ENCODE data around the gene OR14I1. TPM values are rescaled to one million over a fixed set of nuclear protein-coding genes. Genes with fewer than 3 reads are reported as not detected.

Gene OR14I1
- total RNA-seq, 1 donor from 2014 or later, result not detected

DNA sequence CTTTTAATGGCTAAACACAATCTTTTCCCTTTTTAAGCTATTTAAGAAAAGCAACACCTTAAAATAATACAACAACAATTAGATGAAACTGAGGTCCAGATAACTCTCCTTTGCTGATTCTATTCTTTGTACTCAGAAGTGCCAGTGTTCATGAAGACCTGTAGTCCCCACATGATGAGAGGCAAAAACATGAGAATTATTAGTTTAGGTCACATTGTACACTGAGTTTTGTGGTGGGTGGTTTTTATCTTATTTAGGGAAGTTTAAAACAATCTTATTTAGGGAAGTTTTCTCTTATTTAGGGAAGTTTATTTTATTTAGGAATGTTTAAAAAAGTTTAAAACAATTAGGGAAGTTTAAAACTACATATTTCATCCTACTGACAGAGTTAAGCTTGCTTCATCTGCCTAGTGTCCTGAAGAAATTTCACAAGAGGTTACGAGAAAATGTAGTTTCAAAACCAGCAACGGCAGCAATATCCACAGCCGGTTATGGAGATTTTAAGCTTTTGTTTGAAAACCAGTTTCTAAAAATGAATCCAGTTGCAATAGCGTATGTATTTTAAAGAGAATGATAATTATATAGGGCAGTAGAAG is 7.8 kb upstream of the OR14I1 start:
- Histone ChIP-seq H3K4me3 (no peak overlapping the region), H3K9me3 (ENCODE audit: low read depth) (peaks cover 10% of the 10 kb centered on the region), H3K27me3 (no peaks in the 10 kb centered on the region), H4K20me1 (ENCODE audit: low read depth) (no peaks in the 10 kb centered on the region), H3F3A (ENCODE audit: low read depth) (no peaks in the 10 kb centered on the region), H3K9ac (no peak overlapping the region), H3K36me3 (no peaks in the 10 kb centered on the region), H3K79me2 (ENCODE audit: low read depth) (no peaks in the 10 kb centered on the region), H3K4me2 (no peak overlapping the region), H2AFZ (replicated peaks) (no peak overlapping the region), H3K27ac (no peak overlapping the region), H3K4me1 (no peaks in the 10 kb centered on the region)
- no peak overlapping the region for H3K4me3 Mint-ChIP-seq
- peaks cover 45% of the 10 kb centered on the region for H3K9me3 Mint-ChIP-seq
- no peak for TF ChIP-seq EZH2 (IDR thresholded peaks at IDR 0.05)
- TF ChIP-seq, protein P1, sequence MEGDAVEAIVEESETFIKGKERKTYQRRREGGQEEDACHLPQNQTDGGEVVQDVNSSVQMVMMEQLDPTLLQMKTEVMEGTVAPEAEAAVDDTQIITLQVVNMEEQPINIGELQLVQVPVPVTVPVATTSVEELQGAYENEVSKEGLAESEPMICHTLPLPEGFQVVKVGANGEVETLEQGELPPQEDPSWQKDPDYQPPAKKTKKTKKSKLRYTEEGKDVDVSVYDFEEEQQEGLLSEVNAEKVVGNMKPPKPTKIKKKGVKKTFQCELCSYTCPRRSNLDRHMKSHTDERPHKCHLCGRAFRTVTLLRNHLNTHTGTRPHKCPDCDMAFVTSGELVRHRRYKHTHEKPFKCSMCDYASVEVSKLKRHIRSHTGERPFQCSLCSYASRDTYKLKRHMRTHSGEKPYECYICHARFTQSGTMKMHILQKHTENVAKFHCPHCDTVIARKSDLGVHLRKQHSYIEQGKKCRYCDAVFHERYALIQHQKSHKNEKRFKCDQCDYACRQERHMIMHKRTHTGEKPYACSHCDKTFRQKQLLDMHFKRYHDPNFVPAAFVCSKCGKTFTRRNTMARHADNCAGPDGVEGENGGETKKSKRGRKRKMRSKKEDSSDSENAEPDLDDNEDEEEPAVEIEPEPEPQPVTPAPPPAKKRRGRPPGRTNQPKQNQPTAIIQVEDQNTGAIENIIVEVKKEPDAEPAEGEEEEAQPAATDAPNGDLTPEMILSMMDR (IDR thresholded peaks at IDR 0.05), result no peak
- TF ChIP-seq EZH2phosphoT487 (IDR thresholded peaks at IDR 0.05), result no peak
- peaks cover 5% of the 10 kb centered on the region for H3K27me3 Mint-ChIP-seq (ENCODE audit: insufficient read depth, low read depth)
- no peaks in the 10 kb centered on the region for H3K36me3 Mint-ChIP-seq
- H3K4me1 Mint-ChIP-seq, result no peaks in the 10 kb centered on the region
- H3K27ac Mint-ChIP-seq, result no peak overlapping the region
- no peak for DNase-seq (ENCODE audit: low spot score)

DNA sequence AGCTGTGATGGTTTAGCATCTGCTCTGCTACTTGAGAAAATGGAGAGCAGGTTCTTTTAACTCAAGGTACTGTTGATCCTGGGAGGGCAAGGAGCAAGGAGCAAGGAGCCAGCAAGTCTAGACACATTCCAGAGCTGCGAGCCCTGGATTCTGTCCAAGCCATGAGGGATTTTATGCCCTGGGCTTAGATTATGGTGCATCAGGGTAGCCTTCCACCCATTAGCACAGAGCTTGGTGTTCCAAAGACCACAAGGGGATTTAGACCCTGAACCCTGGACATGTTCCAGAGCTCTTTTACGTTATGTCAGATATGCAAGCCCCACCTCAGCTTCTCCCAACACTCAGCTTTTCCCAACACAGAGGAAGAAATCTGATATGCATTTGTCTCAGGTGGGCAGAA is 2.0 kb upstream of the OR14I1 start:
- Histone ChIP-seq H3K27ac (no peak overlapping the region), H3K36me3 (no peaks in the 10 kb centered on the region), H3K9me3 (ENCODE audit: low read depth) (peaks cover 23% of the 10 kb centered on the region), H4K20me1 (ENCODE audit: low read depth) (no peaks in the 10 kb centered on the region), H3K27me3 (no peaks in the 10 kb centered on the region), H3K4me3 (no peak overlapping the region), H3F3A (ENCODE audit: low read depth) (no peaks in the 10 kb centered on the region), H3K4me1 (no peaks in the 10 kb centered on the region), H3K9ac (no peak overlapping the region), H2AFZ (replicated peaks) (no peak overlapping the region), H3K4me2 (no peak overlapping the region), H3K79me2 (ENCODE audit: low read depth) (no peaks in the 10 kb centered on the region)
- Mint-ChIP-seq H3K27me3 (ENCODE audit: insufficient read depth, low read depth) (peaks cover 3% of the 10 kb centered on the region), H3K36me3 (no peaks in the 10 kb centered on the region), H3K4me1 (no peaks in the 10 kb centered on the region), H3K27ac (no peak overlapping the region), H3K9me3 (peaks cover 29% of the 10 kb centered on the region), H3K4me3 (no peak overlapping the region)
- TF ChIP-seq, protein P1 (IDR thresholded peaks at IDR 0.05), result no peak
- TF ChIP-seq EZH2 (IDR thresholded peaks at IDR 0.05) (no peak), EZH2phosphoT487 (IDR thresholded peaks at IDR 0.05) (no peak)
- DNase-seq (ENCODE audit: low spot score), result no peak

DNA sequence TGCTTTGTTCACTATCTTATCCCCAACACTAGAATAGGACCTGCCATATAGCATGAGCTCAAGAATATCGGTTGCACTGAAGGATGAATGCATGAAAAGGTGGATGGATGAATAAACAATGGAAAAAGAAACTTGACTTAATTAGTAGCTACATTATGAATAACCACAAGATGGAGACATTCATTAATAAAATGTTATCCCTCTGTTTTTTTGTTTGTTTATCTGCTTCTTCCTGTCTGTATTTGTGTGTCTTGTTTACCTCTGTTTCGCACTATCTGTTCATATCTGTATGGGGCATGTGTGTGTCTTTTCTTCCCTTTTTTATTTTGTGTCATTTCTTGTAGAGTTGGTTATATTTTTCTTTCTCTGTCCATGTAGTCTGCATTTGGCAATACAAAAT is 1.1 kb upstream of the OR14I1 start:
- Histone ChIP-seq H3K4me2 (no peak overlapping the region), H3K79me2 (ENCODE audit: low read depth) (no peaks in the 10 kb centered on the region), H2AFZ (replicated peaks) (no peak overlapping the region), H4K20me1 (ENCODE audit: low read depth) (no peaks in the 10 kb centered on the region), H3K4me3 (no peak overlapping the region), H3K9me3 (ENCODE audit: low read depth) (peaks cover 28% of the 10 kb centered on the region), H3K4me1 (no peaks in the 10 kb centered on the region), H3K27ac (no peak overlapping the region), H3K9ac (no peak overlapping the region), H3K27me3 (no peaks in the 10 kb centered on the region), H3K36me3 (no peaks in the 10 kb centered on the region), H3F3A (ENCODE audit: low read depth) (no peaks in the 10 kb centered on the region)
- Mint-ChIP-seq H3K27me3 (ENCODE audit: insufficient read depth, low read depth) (peaks cover 3% of the 10 kb centered on the region), H3K27ac (no peak overlapping the region), H3K4me3 (no peak overlapping the region), H3K36me3 (no peaks in the 10 kb centered on the region), H3K4me1 (no peaks in the 10 kb centered on the region), H3K9me3 (peaks cover 27% of the 10 kb centered on the region)
- TF ChIP-seq, protein P1 (IDR thresholded peaks at IDR 0.05), result no peak
- TF ChIP-seq EZH2 (IDR thresholded peaks at IDR 0.05), result no peak
- TF ChIP-seq EZH2phosphoT487 (IDR thresholded peaks at IDR 0.05), result no peak
- DNase-seq (ENCODE audit: low spot score), result no peak
